ENCODE measurements around the gene CASP5.
A peak's percentile ranks its signal among the peaks of the same experiment; 100 is the strongest.

- peak; percentile 48 to 50 for TF ChIP-seq CTCF (conservative IDR thresholded peaks at IDR 0.05 in 1 of 2, IDR thresholded peaks at IDR 0.05 in 1 of 2; ENCODE audit: extremely low read depth in 1 of 2, insufficient read depth in 1 of 2, low read depth in 1 of 2, low read length in 2 of 2)
- no peak for TF ChIP-seq EZH2 (IDR thresholded peaks at IDR 0.05; ENCODE audit: borderline replicate concordance, low read length)
These were observed 22.2 kb downstream of the CASP5 start for GRCh38 chr11:105000797-105001196.

Data from mammary epithelial cell (primary cell).